Measurements from ENCODE around the gene MYOG. TPM values are rescaled to one million over a fixed set of nuclear protein-coding genes. Genes with fewer than 3 reads are reported as not detected.

The MYOG gene
- total and polyA plus RNA-seq, 2 donors (not counting 1 experiment from before 2014, with no cell fraction given) = not detected

DNA sequence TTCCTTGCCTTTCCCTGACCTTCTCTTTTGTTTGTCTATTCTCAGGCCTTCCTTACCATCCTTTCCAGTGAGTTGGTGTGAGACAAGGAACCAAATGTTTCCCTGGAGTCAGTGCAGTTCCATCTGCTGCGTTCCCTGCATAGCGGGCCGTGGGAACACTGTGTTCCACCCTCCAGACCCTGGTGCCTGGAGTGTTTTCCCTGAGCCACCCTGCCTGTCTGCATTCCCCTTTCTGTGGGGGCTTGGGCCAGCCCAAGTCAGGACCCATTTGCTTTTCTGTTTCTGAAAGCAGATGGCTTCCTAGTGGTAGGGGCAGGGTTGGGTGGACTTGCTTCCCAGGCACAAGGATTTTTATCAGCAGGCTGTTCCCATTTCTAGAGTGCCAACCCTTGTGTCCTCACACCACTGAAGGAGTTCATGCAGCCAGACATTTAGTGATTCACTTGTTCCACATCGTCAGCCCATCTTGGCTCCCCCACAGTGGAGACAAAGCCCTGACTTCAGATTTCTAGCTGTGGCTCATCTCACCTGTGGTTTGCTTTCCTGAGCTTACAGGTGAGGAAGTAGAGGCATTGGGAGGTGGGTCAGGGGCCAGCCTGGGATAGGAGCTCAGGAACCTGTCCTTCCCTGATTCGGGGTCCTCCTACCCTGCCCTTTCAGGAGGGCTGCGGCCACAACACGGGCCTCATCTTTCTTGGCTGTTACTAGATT is 14.1 kb upstream of the MYOG start:
- no peak overlapping the region for H3K9ac ChIP-seq (ENCODE audit: insufficient read depth, low read length)
- H3K79me2 ChIP-seq (ENCODE audit: control insufficient read depth, insufficient read depth, low read length) = no peaks in the 10 kb centered on the region
- no peak overlapping the region for H3K27ac ChIP-seq (ENCODE audit: insufficient read depth, low read length)
- H2AFZ ChIP-seq (ENCODE audit: low read length) = no peak overlapping the region
- no peak overlapping the region for H3K4me2 ChIP-seq (ENCODE audit: extremely low read depth, insufficient read depth, low read length)
- DNase-seq (ENCODE audit: low read depth in 2 of 2) = no peak
- H3K9me3 ChIP-seq (ENCODE audit: control insufficient read depth, insufficient read depth, low read depth, low read length) = no peaks in the 10 kb centered on the region
- H3K4me1 ChIP-seq (ENCODE audit: control insufficient read depth, extremely low read depth, insufficient read depth, low read length) = no peaks in the 10 kb centered on the region
- H3K36me3 ChIP-seq (ENCODE audit: control insufficient read depth, insufficient read depth, low read length) = no peaks in the 10 kb centered on the region
- H3K4me3 ChIP-seq (replicated peaks in 1 of 4; ENCODE audit: control extremely low read depth in 1 of 4, insufficient read depth in 1 of 4, low read depth in 3 of 4, low read length in 4 of 4) = no peak overlapping the region
- no peaks in the 10 kb centered on the region for H4K20me1 ChIP-seq (ENCODE audit: control insufficient read depth, extremely low read depth, insufficient read depth, low read length)
- no peak for TF ChIP-seq EZH2 (IDR thresholded peaks at IDR 0.05; ENCODE audit: low read length, missing control alignments)
- TF ChIP-seq, protein P1, sequence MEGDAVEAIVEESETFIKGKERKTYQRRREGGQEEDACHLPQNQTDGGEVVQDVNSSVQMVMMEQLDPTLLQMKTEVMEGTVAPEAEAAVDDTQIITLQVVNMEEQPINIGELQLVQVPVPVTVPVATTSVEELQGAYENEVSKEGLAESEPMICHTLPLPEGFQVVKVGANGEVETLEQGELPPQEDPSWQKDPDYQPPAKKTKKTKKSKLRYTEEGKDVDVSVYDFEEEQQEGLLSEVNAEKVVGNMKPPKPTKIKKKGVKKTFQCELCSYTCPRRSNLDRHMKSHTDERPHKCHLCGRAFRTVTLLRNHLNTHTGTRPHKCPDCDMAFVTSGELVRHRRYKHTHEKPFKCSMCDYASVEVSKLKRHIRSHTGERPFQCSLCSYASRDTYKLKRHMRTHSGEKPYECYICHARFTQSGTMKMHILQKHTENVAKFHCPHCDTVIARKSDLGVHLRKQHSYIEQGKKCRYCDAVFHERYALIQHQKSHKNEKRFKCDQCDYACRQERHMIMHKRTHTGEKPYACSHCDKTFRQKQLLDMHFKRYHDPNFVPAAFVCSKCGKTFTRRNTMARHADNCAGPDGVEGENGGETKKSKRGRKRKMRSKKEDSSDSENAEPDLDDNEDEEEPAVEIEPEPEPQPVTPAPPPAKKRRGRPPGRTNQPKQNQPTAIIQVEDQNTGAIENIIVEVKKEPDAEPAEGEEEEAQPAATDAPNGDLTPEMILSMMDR (conservative IDR thresholded peaks at IDR 0.05 in 1 of 2, IDR thresholded peaks at IDR 0.05 in 1 of 2; ENCODE audit: low read depth in 1 of 2, low read length in 2 of 2) = no peak
- peaks cover 24% of the 10 kb centered on the region for H3K27me3 ChIP-seq (ENCODE audit: control insufficient read depth, insufficient read depth, low read length)

DNA sequence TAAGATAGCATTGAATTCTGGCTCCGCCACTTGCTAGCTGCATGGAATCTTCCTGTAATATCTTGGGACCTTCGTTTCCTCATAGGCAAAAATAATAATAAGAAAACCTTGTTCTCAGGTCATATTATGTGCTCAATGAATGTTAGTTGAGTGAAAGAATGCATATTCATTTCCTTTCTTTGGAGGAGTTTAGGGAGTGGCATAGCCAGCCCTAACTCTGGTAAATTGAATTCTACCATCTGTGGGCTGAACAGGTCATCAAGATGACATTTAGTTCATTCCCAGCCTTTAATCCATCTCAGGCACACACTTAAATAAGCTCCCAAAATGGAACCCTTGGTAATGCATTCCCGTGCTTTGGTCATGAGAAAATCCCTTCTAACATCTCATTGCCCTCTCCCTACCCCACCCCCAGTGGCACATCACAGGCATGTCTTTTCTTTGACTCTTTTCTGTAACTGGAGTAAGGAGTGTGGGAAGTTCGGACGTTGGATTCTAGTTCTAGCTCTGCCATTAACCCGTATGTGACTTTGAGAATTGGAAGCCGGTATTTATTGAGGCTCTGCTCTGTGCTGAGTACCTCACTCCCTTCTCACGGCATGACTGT is 13.2 kb upstream of the MYOG start:
- Histone ChIP-seq H3K79me2 (ENCODE audit: control insufficient read depth, insufficient read depth, low read length) (no peaks in the 10 kb centered on the region), H4K20me1 (ENCODE audit: control insufficient read depth, extremely low read depth, insufficient read depth, low read length) (no peaks in the 10 kb centered on the region), H3K4me2 (ENCODE audit: extremely low read depth, insufficient read depth, low read length) (no peak overlapping the region), H3K9me3 (ENCODE audit: control insufficient read depth, insufficient read depth, low read depth, low read length) (no peaks in the 10 kb centered on the region), H3K27ac (ENCODE audit: insufficient read depth, low read length) (no peak overlapping the region), H2AFZ (ENCODE audit: low read length) (no peak overlapping the region), H3K4me3 (replicated peaks in 1 of 4; ENCODE audit: control extremely low read depth in 1 of 4, insufficient read depth in 1 of 4, low read depth in 3 of 4, low read length in 4 of 4) (no peak overlapping the region), H3K36me3 (ENCODE audit: control insufficient read depth, insufficient read depth, low read length) (no peaks in the 10 kb centered on the region), H3K9ac (ENCODE audit: insufficient read depth, low read length) (no peak overlapping the region), H3K4me1 (ENCODE audit: control insufficient read depth, extremely low read depth, insufficient read depth, low read length) (no peaks in the 10 kb centered on the region), H3K27me3 (ENCODE audit: control insufficient read depth, insufficient read depth, low read length) (peaks cover 24% of the 10 kb centered on the region)
- no peak for DNase-seq (ENCODE audit: low read depth in 2 of 2)
- TF ChIP-seq EZH2 (IDR thresholded peaks at IDR 0.05; ENCODE audit: low read length, missing control alignments) = no peak
- TF ChIP-seq, protein P1 (conservative IDR thresholded peaks at IDR 0.05 in 1 of 2, IDR thresholded peaks at IDR 0.05 in 1 of 2; ENCODE audit: low read depth in 1 of 2, low read length in 2 of 2) = no peak

DNA sequence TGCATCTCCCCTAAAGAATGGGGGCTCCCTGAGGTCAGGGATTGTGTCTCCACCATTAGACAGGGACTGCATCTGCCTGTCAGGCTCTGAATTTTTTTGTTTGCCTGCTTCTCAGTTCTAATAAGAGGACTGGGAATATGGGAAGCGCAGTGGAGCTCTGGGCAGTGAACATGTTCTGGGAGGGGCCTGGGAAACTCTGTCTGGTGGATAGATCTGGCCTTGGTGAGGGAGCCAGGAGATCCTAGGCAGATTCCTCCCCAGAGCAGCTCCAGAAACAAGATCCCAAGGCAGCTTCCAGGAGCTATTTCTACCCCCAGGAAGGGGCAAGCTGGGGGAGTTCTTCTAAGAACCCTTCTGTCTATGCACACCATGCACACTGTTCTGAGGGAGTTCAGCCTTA is 12.6 kb upstream of the MYOG start:
- H3K27me3 ChIP-seq (ENCODE audit: control insufficient read depth, insufficient read depth, low read length) = peaks cover 24% of the 10 kb centered on the region
- no peaks in the 10 kb centered on the region for H4K20me1 ChIP-seq (ENCODE audit: control insufficient read depth, extremely low read depth, insufficient read depth, low read length)
- H3K27ac ChIP-seq (ENCODE audit: insufficient read depth, low read length) = no peak overlapping the region
- no peak for DNase-seq (ENCODE audit: low read depth in 2 of 2)
- no peaks in the 10 kb centered on the region for H3K4me1 ChIP-seq (ENCODE audit: control insufficient read depth, extremely low read depth, insufficient read depth, low read length)
- no peak overlapping the region for H3K9ac ChIP-seq (ENCODE audit: insufficient read depth, low read length)
- no peak overlapping the region for H3K4me2 ChIP-seq (ENCODE audit: extremely low read depth, insufficient read depth, low read length)
- no peaks in the 10 kb centered on the region for H3K9me3 ChIP-seq (ENCODE audit: control insufficient read depth, insufficient read depth, low read depth, low read length)
- no peak overlapping the region for H3K4me3 ChIP-seq (replicated peaks in 1 of 4; ENCODE audit: control extremely low read depth in 1 of 4, insufficient read depth in 1 of 4, low read depth in 3 of 4, low read length in 4 of 4)
- no peaks in the 10 kb centered on the region for H3K79me2 ChIP-seq (ENCODE audit: control insufficient read depth, insufficient read depth, low read length)
- H2AFZ ChIP-seq (ENCODE audit: low read length) = no peak overlapping the region
- TF ChIP-seq EZH2 (IDR thresholded peaks at IDR 0.05; ENCODE audit: low read length, missing control alignments) = no peak
- TF ChIP-seq, protein P1 (conservative IDR thresholded peaks at IDR 0.05 in 1 of 2, IDR thresholded peaks at IDR 0.05 in 1 of 2; ENCODE audit: low read depth in 1 of 2, low read length in 2 of 2) = no peak
- H3K36me3 ChIP-seq (ENCODE audit: control insufficient read depth, insufficient read depth, low read length) = no peaks in the 10 kb centered on the region
